GM12878 (cell line): ENCODE results near the gene ZNF260.

Experiments
- BCL3 ChIP-seq: IDR thresholded peaks from 2 replicates; pipeline ENCODE4 v1.6.1; 2011; ENCODE audit warnings: borderline replicate concordance, low read depth, mild to moderate bottlenecking, moderate library complexity, low read length; ENCODE audit not compliant: insufficient read depth, poor library complexity, severe bottlenecking
- CBFB ChIP-seq: IDR thresholded peaks from 2 replicates; pipeline ENCODE4 v1.6.1; 2016; ENCODE audit warnings: antibody characterized with exemption, low read depth
- CHD4 ChIP-seq: fragments of 200-600 bp; sonication (generic); IDR thresholded peaks from 2 replicates; pipeline ENCODE4 v1.6.1; 2016; ENCODE audit warnings: mild to moderate bottlenecking
- CTCF ChIP-seq, 3 experiments: IDR thresholded peaks in 2 of 3; conservative IDR thresholded peaks in 1 of 3; 2 replicates each; pipeline ENCODE4 v1.5.1; 2011; ENCODE audit warnings: low read depth in 3 of 3, low read length in 3 of 3, mild to moderate bottlenecking in 3 of 3, control low read depth in 2 of 3, moderate library complexity in 2 of 3, inconsistent platforms in 1 of 3, mixed read lengths in 1 of 3; ENCODE audit not compliant: control insufficient read depth in 2 of 3, insufficient read depth in 1 of 3; ENCODE audit errors: extremely low read depth in 1 of 3
- EP300 ChIP-seq, 2 experiments: fragments of 150-350 bp in 1 of 2; IDR thresholded peaks; 2 replicates each; pipeline ENCODE4 v1.6.1; 2011 to 2012; ENCODE audit warnings: low read depth in 2 of 2, low read length in 2 of 2, borderline replicate concordance in 1 of 2, improper control_type of control experiment in 1 of 2, inconsistent platforms in 1 of 2; ENCODE audit not compliant: control insufficient read depth in 1 of 2
- ETV6 ChIP-seq, 2 experiments: fragments of 450-650 bp in 1 of 2; IDR thresholded peaks in 1 of 2; conservative IDR thresholded peaks in 1 of 2; 2 replicates each; pipeline ENCODE4 v1.6.1; 2014; ENCODE audit warnings: antibody characterized with exemption in 1 of 2, borderline replicate concordance in 1 of 2, low read depth in 1 of 2, mild to moderate bottlenecking in 1 of 2, moderate library complexity in 1 of 2
- EZH2 ChIP-seq: IDR thresholded peaks from 2 replicates; pipeline ENCODE4 v1.6.1; 2012; ENCODE audit warnings: low read depth, mild to moderate bottlenecking, control low read depth, inconsistent platforms, low read length, borderline replicate concordance; ENCODE audit not compliant: control insufficient read depth
- GABPA ChIP-seq: IDR thresholded peaks from 2 replicates; pipeline ENCODE4 v1.6.1; 2014; ENCODE audit warnings: antibody characterized with exemption, low read depth, mild to moderate bottlenecking, inconsistent platforms
- NFXL1 ChIP-seq: fragments of 450-650 bp; IDR thresholded peaks from 2 replicates; pipeline ENCODE4 v1.6.1; 2017; ENCODE audit warnings: antibody characterized with exemption, mild to moderate bottlenecking, borderline replicate concordance
- SREBF2 ChIP-seq: IDR thresholded peaks from 2 replicates; pipeline ENCODE4 v1.6.1; 2012; ENCODE audit warnings: mild to moderate bottlenecking, low read length
- TAF1 ChIP-seq: IDR thresholded peaks from 2 replicates; pipeline ENCODE4 v1.6.1; 2011; ENCODE audit warnings: mild to moderate bottlenecking, low read depth, low read length, borderline replicate concordance
- USF2 ChIP-seq: IDR thresholded peaks from 2 replicates; pipeline ENCODE4 v1.6.1; 2011; ENCODE audit warnings: low read depth, low read length, improper control_type of control experiment, borderline replicate concordance
- TF ChIP-seq, protein P1 (sequence below): fragments of 450-650 bp; IDR thresholded peaks from 2 replicates; pipeline ENCODE4 v1.6.1; 2017; ENCODE audit warnings: antibody characterized with exemption, mild to moderate bottlenecking, moderate library complexity
- TF ChIP-seq, protein P2 (sequence below): fragments of 450-650 bp; IDR thresholded peaks from 2 replicates; pipeline ENCODE4 v1.6.1; 2017; ENCODE audit warnings: mild to moderate bottlenecking, moderate library complexity

DNA sequence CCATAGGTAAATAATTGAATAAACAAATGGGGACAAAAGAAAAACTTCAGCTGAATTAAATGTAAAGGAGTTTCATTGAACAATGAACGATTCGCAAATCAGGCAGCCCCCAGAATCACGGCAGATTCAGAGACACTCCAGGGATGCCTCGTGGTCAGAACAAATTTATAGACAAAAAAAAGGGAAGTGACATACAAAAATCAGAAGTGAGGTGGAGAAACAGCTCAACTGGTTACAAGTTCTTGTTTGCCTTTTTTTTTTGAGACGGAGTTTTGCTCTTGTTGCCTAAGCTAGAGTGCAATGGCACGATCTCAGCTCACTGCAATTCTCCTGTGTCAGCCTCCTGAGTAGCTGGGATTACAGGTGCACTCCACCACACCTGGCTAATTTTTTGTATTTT lies 44.4 kb downstream of the ZNF260 start:
- no peak for TF ChIP-seq BCL3
- no peak for TF ChIP-seq CTCF (IDR thresholded peaks at IDR 0.05 in 2 of 3, conservative IDR thresholded peaks at IDR 0.05 in 1 of 3; ENCODE audit: control insufficient read depth in 2 of 3, extremely low read depth in 1 of 3, insufficient read depth in 1 of 3, low read depth in 3 of 3, low read length in 3 of 3)
- no peak for TF ChIP-seq CHD4
- no peak for TF ChIP-seq SREBF2
- TF ChIP-seq CBFB, result no peak
- TF ChIP-seq, protein P1, sequence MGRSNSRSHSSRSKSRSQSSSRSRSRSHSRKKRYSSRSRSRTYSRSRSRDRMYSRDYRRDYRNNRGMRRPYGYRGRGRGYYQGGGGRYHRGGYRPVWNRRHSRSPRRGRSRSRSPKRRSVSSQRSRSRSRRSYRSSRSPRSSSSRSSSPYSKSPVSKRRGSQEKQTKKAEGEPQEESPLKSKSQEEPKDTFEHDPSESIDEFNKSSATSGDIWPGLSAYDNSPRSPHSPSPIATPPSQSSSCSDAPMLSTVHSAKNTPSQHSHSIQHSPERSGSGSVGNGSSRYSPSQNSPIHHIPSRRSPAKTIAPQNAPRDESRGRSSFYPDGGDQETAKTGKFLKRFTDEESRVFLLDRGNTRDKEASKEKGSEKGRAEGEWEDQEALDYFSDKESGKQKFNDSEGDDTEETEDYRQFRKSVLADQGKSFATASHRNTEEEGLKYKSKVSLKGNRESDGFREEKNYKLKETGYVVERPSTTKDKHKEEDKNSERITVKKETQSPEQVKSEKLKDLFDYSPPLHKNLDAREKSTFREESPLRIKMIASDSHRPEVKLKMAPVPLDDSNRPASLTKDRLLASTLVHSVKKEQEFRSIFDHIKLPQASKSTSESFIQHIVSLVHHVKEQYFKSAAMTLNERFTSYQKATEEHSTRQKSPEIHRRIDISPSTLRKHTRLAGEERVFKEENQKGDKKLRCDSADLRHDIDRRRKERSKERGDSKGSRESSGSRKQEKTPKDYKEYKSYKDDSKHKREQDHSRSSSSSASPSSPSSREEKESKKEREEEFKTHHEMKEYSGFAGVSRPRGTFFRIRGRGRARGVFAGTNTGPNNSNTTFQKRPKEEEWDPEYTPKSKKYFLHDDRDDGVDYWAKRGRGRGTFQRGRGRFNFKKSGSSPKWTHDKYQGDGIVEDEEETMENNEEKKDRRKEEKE, result no peak
- no peak for TF ChIP-seq USF2
- no peak for TF ChIP-seq EZH2
- TF ChIP-seq TAF1, result no peak
- TF ChIP-seq NFXL1, result no peak
- TF ChIP-seq GABPA, result no peak
- no peak for TF ChIP-seq ETV6 (conservative IDR thresholded peaks at IDR 0.05 in 1 of 2, IDR thresholded peaks at IDR 0.05 in 1 of 2; ENCODE audit: borderline replicate concordance in 1 of 2, low read depth in 1 of 2)
- TF ChIP-seq, protein P2, sequence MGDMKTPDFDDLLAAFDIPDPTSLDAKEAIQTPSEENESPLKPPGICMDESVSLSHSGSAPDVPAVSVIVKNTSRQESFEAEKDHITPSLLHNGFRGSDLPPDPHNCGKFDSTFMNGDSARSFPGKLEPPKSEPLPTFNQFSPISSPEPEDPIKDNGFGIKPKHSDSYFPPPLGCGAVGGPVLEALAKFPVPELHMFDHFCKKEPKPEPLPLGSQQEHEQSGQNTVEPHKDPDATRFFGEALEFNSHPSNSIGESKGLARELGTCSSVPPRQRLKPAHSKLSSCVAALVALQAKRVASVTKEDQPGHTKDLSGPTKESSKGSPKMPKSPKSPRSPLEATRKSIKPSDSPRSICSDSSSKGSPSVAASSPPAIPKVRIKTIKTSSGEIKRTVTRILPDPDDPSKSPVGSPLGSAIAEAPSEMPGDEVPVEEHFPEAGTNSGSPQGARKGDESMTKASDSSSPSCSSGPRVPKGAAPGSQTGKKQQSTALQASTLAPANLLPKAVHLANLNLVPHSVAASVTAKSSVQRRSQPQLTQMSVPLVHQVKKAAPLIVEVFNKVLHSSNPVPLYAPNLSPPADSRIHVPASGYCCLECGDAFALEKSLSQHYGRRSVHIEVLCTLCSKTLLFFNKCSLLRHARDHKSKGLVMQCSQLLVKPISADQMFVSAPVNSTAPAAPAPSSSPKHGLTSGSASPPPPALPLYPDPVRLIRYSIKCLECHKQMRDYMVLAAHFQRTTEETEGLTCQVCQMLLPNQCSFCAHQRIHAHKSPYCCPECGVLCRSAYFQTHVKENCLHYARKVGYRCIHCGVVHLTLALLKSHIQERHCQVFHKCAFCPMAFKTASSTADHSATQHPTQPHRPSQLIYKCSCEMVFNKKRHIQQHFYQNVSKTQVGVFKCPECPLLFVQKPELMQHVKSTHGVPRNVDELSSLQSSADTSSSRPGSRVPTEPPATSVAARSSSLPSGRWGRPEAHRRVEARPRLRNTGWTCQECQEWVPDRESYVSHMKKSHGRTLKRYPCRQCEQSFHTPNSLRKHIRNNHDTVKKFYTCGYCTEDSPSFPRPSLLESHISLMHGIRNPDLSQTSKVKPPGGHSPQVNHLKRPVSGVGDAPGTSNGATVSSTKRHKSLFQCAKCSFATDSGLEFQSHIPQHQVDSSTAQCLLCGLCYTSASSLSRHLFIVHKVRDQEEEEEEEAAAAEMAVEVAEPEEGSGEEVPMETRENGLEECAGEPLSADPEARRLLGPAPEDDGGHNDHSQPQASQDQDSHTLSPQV, result no peak
- no peak for TF ChIP-seq EP300 (IDR thresholded peaks at IDR 0.05; ENCODE audit: borderline replicate concordance in 1 of 2, control insufficient read depth in 1 of 2, low read depth in 2 of 2, low read length in 2 of 2)
